Prostate gland (tissue), 2 donors: ENCODE results near the gene TRPV5.

ENCODE experiments used
- CTCF ChIP-seq, 4 experiments: fragments of 200-600 bp in 2 of 4; fragments of 450-650 bp in 2 of 4; sonication (generic) in 2 of 4; IDR thresholded peaks; 1 replicate in 3 of 4; 2 replicates in 1 of 4; pipeline ENCODE4 v1.5.1; 2016 to 2019; ENCODE audit warnings: antibody characterized with exemption in 4 of 4, mild to moderate bottlenecking in 2 of 4, moderate library complexity in 2 of 4
- POLR2A ChIP-seq: fragments of 450-650 bp; IDR thresholded peaks from one replicate; pipeline ENCODE4 v1.6.1; 2016; ENCODE audit warnings: antibody characterized with exemption, mild to moderate bottlenecking
- POLR2AphosphoS5 ChIP-seq: sonication (generic); formaldehyde crosslinking; IDR thresholded peaks from one replicate; pipeline ENCODE4 v1.6.1; 2017; ENCODE audit warnings: antibody characterized with exemption

- TF ChIP-seq CTCF (IDR thresholded peaks at IDR 0.05) = no peak
- no peak for TF ChIP-seq POLR2A
- no peak for TF ChIP-seq POLR2AphosphoS5
Measured at GRCh38 chr7:142864980-142865747, 68.4 kb downstream of the TRPV5 start.
